ENCODE data around the gene HMGCS1. TPM values are rescaled to one million over a fixed set of nuclear protein-coding genes. Genes with fewer than 3 reads are reported as not detected.

The HMGCS1 gene
- total and polyA plus RNA-seq, 9 of the 15 experiments (the other 6 are each of a cell fraction or from before 2014, with no cell fraction given) = 43.7 to 337 (median 111) TPM

GRCh38 chr5:43314724-43315123 lies 1.5 kb upstream of the HMGCS1 start:
- Histone ChIP-seq H3K27ac (ENCODE audit: extremely low read depth, low read depth, low read length) (no peak overlapping the region), H3K4me3 (no peak overlapping the region), H3K27me3 (ENCODE audit: control insufficient read depth in 2 of 2, insufficient read depth in 2 of 2, low read length in 2 of 2) (no peaks in the 10 kb centered on the region), H3K9ac (ENCODE audit: insufficient read depth in 1 of 2, low read depth in 2 of 2, low read length in 2 of 2) (no peak overlapping the region), H3K4me1 (replicated peaks in 1 of 2; ENCODE audit: control insufficient read depth in 2 of 2, insufficient read depth in 2 of 2, low read length in 2 of 2) (peaks cover 16 to 22% of the 10 kb centered on the region in 2 experiments; a peak in 4 of 5 replicates), H3K9me3 (replicated peaks; ENCODE audit: control insufficient read depth, insufficient read depth, low read depth, low read length) (peaks cover 9% of the 10 kb centered on the region; the same call in 1 of the 2 replicates), H3K9me1 (ENCODE audit: control insufficient read depth, insufficient read depth, low read length) (no peaks in the 10 kb centered on the region), H3K36me3 (ENCODE audit: control insufficient read depth, insufficient read depth, low read length) (peaks cover 28% of the 10 kb centered on the region), H3K4me2 (ENCODE audit: insufficient read depth, low read length) (no peak overlapping the region), H2AFZ (ENCODE audit: low read depth, low read length) (no peak overlapping the region), H4K20me1 (replicated peaks; ENCODE audit: control insufficient read depth, insufficient read depth, low read length) (peaks cover 26% of the 10 kb centered on the region), H3K79me2 (ENCODE audit: control insufficient read depth, insufficient read depth, low read length) (peaks cover 36% of the 10 kb centered on the region)
- POLR2A ChIA-PET = interaction anchor here (1.4 kb wide), 1 partner anchor 19 kb away, joined by 3 read pairs; no protein-coding TSS in a partner anchor
- CTCF ChIA-PET (ENCODE audit: low intra/inter-chr PET ratio) = no interaction called here
- 98% methylated on average over 6 of the region's 6 CpGs for WGBS (ENCODE audit: insufficient coverage, low coverage, missing lambda C conversion rate)
- intact Hi-C loops (cut with micrococcal nuclease) (loop anchor here (5.0 kb wide), 2 partner anchors 37 to 407 kb away; no protein-coding TSS in a partner anchor), in situ Hi-C loops (cut with MboI) (no loop called here)
- no peak for ATAC-seq
- no TSS peak for BruUV-seq (replicated peaks)
- no peak for DNase-seq (ENCODE audit: extremely low read depth in 1 of 4, low spot score in 3 of 4)
- no peak for TF ChIP-seq ZNF75A (CRISPR knock-in tag; IDR thresholded peaks at IDR 0.05)
- no peak for TF ChIP-seq HOMEZ (CRISPR knock-in tag; IDR thresholded peaks at IDR 0.05)
- no peak for FAIRE-seq
